Measurements from ENCODE around the gene LRP1B.

The LRP1B gene

DNA sequence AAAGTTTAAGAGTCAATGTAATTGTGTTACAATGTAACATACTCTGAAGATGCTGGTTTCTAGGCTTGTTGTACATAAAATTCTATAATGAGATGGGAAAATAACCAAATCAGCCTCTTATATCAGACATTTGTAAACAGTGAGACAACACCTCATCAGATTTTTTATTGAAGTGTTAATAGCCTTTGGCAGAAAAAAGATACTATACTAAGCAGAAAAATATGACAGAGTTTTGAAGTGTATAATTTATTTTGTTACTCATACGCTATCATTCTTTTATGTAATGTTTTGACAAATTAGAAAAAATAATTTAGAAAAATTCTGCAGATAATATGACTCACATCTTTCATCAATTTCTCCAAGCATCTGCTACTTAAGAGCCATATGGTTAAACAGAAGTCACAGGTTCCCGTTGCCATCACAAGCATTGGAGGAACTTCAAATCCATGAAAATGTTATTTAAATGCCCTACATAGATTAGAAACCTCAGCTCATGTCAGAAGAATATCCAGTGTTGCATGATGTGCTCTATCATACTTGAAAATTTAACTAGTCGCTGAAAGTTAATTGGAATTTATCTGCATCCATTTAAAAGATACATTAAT, 535.4 kb downstream of the LRP1B start:
- Histone ChIP-seq H4K20me1 (no peaks in the 10 kb centered on the region), H3K4me1 (no peaks in the 10 kb centered on the region), H3K9me3 (peaks cover 8% of the 10 kb centered on the region), H3K36me3 (no peaks in the 10 kb centered on the region), H3K4me2 (no peak overlapping the region), H3K9ac (no peak overlapping the region), H3K27me3 (no peaks in the 10 kb centered on the region), H3K4me3 (no peak overlapping the region), H3K27ac (no peak overlapping the region)
- no peak for TF ChIP-seq Cebpa-rat (IDR thresholded peaks at IDR 0.05)

DNA sequence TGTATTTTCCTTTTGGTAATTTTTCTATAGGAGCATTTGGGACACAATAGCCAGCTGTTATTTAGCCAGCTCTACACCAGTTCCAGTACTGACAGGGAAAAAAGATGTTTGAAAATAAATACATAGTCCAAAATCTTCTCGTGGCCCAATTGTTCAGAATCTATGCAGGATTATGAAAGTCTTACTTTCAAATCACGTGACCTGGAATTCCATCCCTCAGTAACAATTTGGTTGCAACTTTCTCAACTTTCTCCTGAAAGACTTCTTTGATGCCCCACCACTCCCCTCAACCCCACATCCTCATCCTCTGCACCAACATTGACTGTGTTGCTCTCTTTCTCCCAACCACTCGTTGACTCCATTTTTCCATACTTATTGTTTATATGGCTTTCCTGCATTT, 539.0 kb downstream of the LRP1B start:
- Histone ChIP-seq H3K9me3 (peaks cover 8% of the 10 kb centered on the region), H3K4me2 (no peak overlapping the region), H3K36me3 (no peaks in the 10 kb centered on the region), H3K27ac (no peak overlapping the region), H3K4me1 (no peaks in the 10 kb centered on the region), H3K4me3 (no peak overlapping the region), H3K27me3 (no peaks in the 10 kb centered on the region), H3K9ac (no peak overlapping the region), H4K20me1 (no peaks in the 10 kb centered on the region)
- no peak for TF ChIP-seq Cebpa-rat (IDR thresholded peaks at IDR 0.05)

DNA sequence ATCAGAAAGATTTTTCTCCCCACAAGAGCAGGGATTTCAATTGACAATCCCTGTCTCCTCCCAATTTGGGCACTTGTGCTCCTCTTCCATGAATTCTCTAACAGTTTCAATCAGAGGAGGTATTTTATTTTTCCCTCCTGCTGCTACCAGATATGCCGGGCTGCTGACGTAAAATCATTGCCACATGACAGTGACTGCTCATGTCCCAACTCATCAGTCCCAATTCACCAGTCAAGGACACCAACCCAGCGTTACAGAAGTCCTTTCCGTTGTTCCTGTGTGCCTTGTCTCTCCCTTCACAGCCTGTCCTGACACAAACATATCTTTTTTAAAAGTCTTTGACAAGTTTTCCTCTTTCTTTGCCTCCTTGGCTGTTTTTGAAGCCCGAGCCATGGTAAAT, 540.2 kb downstream of the LRP1B start:
- H3K27ac ChIP-seq: no peak overlapping the region

DNA sequence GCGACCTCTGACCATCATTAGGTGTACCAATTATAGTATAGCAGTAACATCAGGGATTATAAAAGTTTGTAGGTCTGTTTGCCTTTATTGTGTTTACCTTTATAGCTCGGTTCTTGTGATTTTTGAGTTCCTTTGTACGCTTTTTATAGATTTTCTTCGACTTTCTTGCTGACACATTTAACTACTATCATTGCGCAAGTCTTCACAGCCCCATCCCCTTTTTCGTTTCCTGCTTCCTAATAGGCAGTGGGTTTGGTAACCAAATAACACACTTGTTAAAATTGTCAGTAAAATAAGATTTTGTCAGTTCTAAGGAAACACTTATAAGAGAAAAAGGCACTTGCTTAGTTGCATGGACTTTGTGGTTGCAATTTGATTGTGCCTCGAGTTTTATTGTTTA, 541.5 kb downstream of the LRP1B start:
- Histone ChIP-seq H4K20me1 (no peaks in the 10 kb centered on the region), H3K9me3 (peaks cover 7% of the 10 kb centered on the region), H3K4me2 (no peak overlapping the region), H3K36me3 (no peaks in the 10 kb centered on the region), H3K27me3 (no peaks in the 10 kb centered on the region), H3K9ac (no peak overlapping the region), H3K4me3 (no peak overlapping the region), H3K4me1 (no peaks in the 10 kb centered on the region), H3K27ac (no peak overlapping the region)
- TF ChIP-seq Cebpa-rat (IDR thresholded peaks at IDR 0.05): peak; percentile 40; the same call in 1 of the 2 replicates

More for the DNA sequence above, 540.2 kb downstream of the LRP1B start:
- Histone ChIP-seq H3K27me3 (no peaks in the 10 kb centered on the region), H3K36me3 (no peaks in the 10 kb centered on the region), H4K20me1 (no peaks in the 10 kb centered on the region), H3K9me3 (peaks cover 8% of the 10 kb centered on the region), H3K4me3 (no peak overlapping the region), H3K4me2 (no peak overlapping the region), H3K4me1 (no peaks in the 10 kb centered on the region), H3K9ac (no peak overlapping the region)
- TF ChIP-seq Cebpa-rat (IDR thresholded peaks at IDR 0.05): no peak

DNA sequence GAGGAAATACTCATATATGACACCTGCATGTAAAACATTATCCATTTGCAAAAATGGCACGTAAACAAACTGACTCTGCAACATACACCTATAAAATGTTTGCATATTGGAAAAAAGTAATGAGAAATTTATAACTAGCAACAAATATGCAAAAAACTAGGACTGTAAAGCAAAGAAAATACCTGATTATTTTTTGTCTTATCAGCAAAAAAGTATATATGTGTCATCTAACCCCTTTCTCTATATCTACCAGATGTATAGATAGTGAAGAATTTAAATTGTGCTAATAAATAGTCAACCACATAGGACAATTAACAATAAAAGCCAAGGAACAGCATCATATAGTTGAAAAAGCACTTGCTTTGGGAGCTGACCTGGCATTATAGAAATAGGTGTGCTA, 543.8 kb downstream of the LRP1B start:
- H3K27me3 ChIP-seq: no peaks in the 10 kb centered on the region
- H3K36me3 ChIP-seq: no peaks in the 10 kb centered on the region
- H3K4me1 ChIP-seq: no peaks in the 10 kb centered on the region
- H4K20me1 ChIP-seq: no peaks in the 10 kb centered on the region
- H3K9me3 ChIP-seq: no peaks in the 10 kb centered on the region
- H3K4me3 ChIP-seq: no peak overlapping the region
- H3K27ac ChIP-seq: no peak overlapping the region
- TF ChIP-seq Cebpa-rat (IDR thresholded peaks at IDR 0.05): no peak
- H3K9ac ChIP-seq: no peak overlapping the region
- H3K4me2 ChIP-seq: no peak overlapping the region

DNA sequence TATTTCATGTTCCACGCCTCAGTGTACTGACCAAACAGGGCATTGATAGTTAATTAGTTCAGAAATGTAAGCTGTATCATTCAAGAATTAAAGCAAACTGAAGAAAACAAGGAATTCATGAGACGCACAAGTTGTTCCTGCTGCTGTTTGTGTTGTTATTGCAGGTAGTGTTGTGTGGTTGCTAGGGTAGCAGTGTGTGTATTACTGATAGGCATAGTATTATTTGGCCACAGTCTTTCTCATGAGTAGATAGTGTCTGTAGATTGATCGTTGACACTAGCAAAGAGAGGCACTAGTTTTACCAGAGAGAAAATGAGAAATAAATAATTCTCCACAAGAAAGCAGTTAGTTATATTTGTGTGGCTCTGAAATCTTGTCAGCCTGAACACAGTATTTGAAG, 548.6 kb downstream of the LRP1B start:
- TF ChIP-seq Cebpa-rat (IDR thresholded peaks at IDR 0.05): no peak

DNA sequence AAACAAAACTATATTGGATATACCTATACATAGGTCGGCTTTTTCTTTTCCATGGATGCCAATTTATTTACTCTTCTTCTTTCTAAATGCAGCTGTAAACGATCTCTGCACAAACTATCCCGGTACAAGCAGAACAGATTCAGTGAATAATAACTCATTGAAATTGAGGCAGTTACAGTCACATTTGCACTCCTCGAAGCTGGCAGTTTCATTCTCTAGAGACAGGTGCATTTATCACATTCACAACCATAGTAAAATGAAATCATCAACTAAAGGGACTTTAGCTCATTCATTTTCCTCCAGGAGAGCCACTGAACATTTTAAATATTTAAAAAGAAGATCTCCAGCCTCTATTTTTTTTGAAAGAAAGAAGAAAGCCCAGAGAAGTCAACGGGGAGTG, 551.7 kb downstream of the LRP1B start:
- Histone ChIP-seq H3K4me1 (no peaks in the 10 kb centered on the region), H3K9ac (no peak overlapping the region), H4K20me1 (no peaks in the 10 kb centered on the region), H3K4me3 (no peak overlapping the region), H3K27ac (no peak overlapping the region), H3K36me3 (no peaks in the 10 kb centered on the region), H3K4me2 (no peak overlapping the region), H3K27me3 (no peaks in the 10 kb centered on the region), H3K9me3 (peaks cover 5% of the 10 kb centered on the region; the same call in 1 of the 2 replicates)
- TF ChIP-seq Cebpa-rat (IDR thresholded peaks at IDR 0.05): no peak

More for the DNA sequence above, 548.6 kb downstream of the LRP1B start:
- no peaks in the 10 kb centered on the region for H3K36me3 ChIP-seq
- no peaks in the 10 kb centered on the region for H4K20me1 ChIP-seq
- H3K9ac ChIP-seq: no peak overlapping the region
- no peak overlapping the region for H3K4me3 ChIP-seq
- H3K4me2 ChIP-seq: no peak overlapping the region
- no peaks in the 10 kb centered on the region for H3K27me3 ChIP-seq
- H3K4me1 ChIP-seq: no peaks in the 10 kb centered on the region
- no peak overlapping the region for H3K27ac ChIP-seq
- no peaks in the 10 kb centered on the region for H3K9me3 ChIP-seq

DNA sequence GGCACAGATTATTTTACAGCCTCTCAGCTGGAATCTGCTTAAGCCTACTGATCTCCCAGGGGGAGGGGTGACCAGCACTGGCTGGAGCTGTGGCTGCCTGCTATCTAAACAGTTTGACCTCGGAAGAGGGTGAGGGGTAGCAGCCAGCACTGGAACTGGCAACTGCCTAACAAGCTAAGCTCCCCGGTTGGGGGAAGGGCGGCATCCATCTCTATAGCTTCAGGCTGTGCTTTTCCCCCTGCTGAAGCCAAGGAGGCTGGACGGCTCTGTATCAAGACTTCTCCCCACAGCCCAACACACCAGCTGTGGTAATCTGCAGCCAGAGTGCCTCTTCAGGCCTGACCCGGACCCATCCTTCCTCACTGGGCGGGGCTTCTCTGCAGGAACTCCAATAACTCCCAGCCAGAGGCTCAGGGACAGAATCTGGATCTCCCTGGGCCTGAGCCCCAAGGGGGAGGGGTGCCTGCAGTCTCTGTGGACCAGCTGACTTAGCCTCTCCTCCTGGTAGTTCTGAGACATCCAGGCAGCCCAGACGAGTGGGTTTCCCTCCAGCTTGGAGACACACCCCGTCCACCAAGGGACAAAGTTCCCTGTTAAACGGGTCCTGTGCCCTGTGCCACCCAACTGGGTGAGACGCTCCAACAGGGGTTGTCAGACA, 560.2 kb downstream of the LRP1B start:
- Histone ChIP-seq H3K27ac (no peak overlapping the region), H3K4me3 (no peak overlapping the region), H3K27me3 (no peaks in the 10 kb centered on the region), H3K9ac (no peak overlapping the region), H4K20me1 (no peaks in the 10 kb centered on the region), H3K4me1 (no peaks in the 10 kb centered on the region), H3K36me3 (no peaks in the 10 kb centered on the region), H3K9me3 (peaks cover 5% of the 10 kb centered on the region; the same call in 1 of the 2 replicates), H3K4me2 (no peak overlapping the region)
- no peak for TF ChIP-seq Cebpa-rat (IDR thresholded peaks at IDR 0.05)

DNA sequence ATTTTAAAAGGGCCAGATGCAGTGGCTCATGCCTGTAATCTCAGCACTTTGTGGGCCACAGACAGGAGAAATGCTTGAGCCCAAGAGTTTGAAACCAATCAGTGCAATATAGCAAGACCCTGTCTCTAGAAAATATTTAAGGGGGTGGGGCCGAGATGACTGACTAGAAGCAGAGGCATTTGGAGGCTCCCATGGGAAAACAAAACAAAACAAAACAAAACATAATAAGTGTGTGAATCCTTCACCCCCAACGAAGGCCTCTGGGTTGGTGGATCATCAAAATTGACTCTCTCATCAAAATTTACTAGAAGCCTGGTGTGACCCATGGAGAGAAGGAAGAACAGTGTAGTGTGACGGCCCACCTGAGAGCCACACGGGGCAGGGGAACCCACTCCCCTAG, 560.9 kb downstream of the LRP1B start:
- H3K27me3 ChIP-seq: no peaks in the 10 kb centered on the region
- no peak overlapping the region for H3K4me2 ChIP-seq
- H3K9me3 ChIP-seq: peaks cover 2% of the 10 kb centered on the region; the same call in 1 of the 2 replicates
- H3K4me1 ChIP-seq: no peaks in the 10 kb centered on the region
- no peak for TF ChIP-seq Cebpa-rat (IDR thresholded peaks at IDR 0.05)
- no peak overlapping the region for H3K4me3 ChIP-seq
- H4K20me1 ChIP-seq: no peaks in the 10 kb centered on the region
- H3K9ac ChIP-seq: no peak overlapping the region
- H3K27ac ChIP-seq: no peak overlapping the region
- no peaks in the 10 kb centered on the region for H3K36me3 ChIP-seq

DNA sequence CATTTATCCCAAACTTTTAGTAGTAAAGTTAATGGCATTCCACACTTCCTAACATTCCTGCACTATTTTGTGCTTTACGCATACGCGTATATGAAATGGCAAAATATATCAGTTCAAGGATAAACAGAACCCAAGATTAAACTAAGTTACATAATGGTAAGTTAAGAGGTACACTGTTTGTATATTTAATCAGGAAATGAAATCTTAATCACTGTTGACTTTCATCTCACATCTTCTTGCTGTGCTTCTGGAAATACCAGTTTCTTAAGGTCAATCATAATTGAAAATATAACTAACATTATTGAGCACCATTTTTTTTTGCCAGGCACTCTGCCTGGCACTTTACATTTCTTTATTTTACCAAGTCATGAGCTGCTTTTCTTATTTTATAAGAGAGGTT, 565.2 kb downstream of the LRP1B start:
- H4K20me1 ChIP-seq: no peaks in the 10 kb centered on the region
- no peak overlapping the region for H3K4me2 ChIP-seq
- no peak overlapping the region for H3K27ac ChIP-seq
- no peak overlapping the region for H3K9ac ChIP-seq
- no peaks in the 10 kb centered on the region for H3K4me1 ChIP-seq
- H3K36me3 ChIP-seq: no peaks in the 10 kb centered on the region
- H3K27me3 ChIP-seq: no peaks in the 10 kb centered on the region
- no peak overlapping the region for H3K4me3 ChIP-seq
- no peaks in the 10 kb centered on the region for H3K9me3 ChIP-seq
- TF ChIP-seq Cebpa-rat (IDR thresholded peaks at IDR 0.05): no peak
